SKM-1 treated with dmso at 0.1 percent for 144 hours (cell line): ENCODE measurements around the gene IL1R1.

Experiments used
- DNase-seq: peaks from one replicate; lab custom pipeline; 2025; ENCODE audit not compliant: unreplicated experiment; lab: John Stamatoyannopoulos, UW

Gene IL1R1

GRCh38 chr2:102197389-102198137, 55.0 kb downstream of the IL1R1 start:
- no peak for DNase-seq

- DNase-seq: no peak
These were observed 58.0 kb downstream of the IL1R1 start for GRCh38 chr2:102200539-102200938.

- DNase-seq: no peak
These were observed 62.1 kb downstream of the IL1R1 start for GRCh38 chr2:102204638-102205037.

GRCh38 chr2:102206666-102207341, 64.3 kb downstream of the IL1R1 start:
- DNase-seq: no peak

- no peak for DNase-seq
These were observed 66.2 kb downstream of the IL1R1 start for GRCh38 chr2:102208774-102209173.

GRCh38 chr2:102209474-102209873, 66.9 kb downstream of the IL1R1 start:
- no peak for DNase-seq

- no peak for DNase-seq
These were observed 74.5 kb downstream of the IL1R1 start for GRCh38 chr2:102217032-102217431.

GRCh38 chr2:102224824-102225739, 82.5 kb downstream of the IL1R1 start:
- DNase-seq: peak; percentile 31

GRCh38 chr2:102226171-102226570, 83.6 kb downstream of the IL1R1 start:
- DNase-seq: no peak

GRCh38 chr2:102226612-102227391, 84.3 kb downstream of the IL1R1 start:
- DNase-seq: no peak

GRCh38 chr2:102229141-102229769, 86.7 kb downstream of the IL1R1 start:
- no peak for DNase-seq
